ENCODE data around the gene B4GALT5. TPM values are rescaled to one million over a fixed set of nuclear protein-coding genes. Genes with fewer than 3 reads are reported as not detected.

Gene B4GALT5
- total RNA-seq, 1 experiment from 2014 or later: 92.5 TPM

DNA sequence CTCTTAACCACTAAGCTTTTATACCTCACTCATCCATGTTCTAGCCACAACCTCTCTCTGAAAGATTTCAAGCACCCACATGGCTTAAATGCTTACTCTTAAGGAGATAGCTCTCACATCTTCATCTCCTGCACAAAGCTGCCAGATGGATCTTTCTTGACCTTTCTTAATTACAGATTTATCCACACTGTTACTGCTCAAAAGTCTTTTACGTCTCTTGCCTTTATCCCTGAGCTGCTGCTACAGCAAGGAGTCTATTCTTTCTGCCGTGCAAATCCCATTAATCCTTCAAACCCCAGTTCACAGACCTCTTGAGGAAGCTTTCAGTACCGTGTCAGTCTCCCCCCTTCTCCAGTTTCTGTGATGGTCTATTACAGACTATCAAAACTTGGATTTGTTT, 54.6 kb downstream of the B4GALT5 start (continued):
- TF ChIP-seq, protein P1, sequence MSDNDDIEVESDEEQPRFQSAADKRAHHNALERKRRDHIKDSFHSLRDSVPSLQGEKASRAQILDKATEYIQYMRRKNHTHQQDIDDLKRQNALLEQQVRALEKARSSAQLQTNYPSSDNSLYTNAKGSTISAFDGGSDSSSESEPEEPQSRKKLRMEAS (IDR thresholded peaks at IDR 0.05): no peak
- TF ChIP-seq EZH2 (IDR thresholded peaks at IDR 0.05): no peak
- no peak for TF ChIP-seq EGR1 (IDR thresholded peaks at IDR 0.05; ENCODE audit: low read depth)
- TF ChIP-seq SIN3A (IDR thresholded peaks at IDR 0.05; ENCODE audit: low read depth): no peak
- no peak for TF ChIP-seq JUND (IDR thresholded peaks at IDR 0.05)

DNA sequence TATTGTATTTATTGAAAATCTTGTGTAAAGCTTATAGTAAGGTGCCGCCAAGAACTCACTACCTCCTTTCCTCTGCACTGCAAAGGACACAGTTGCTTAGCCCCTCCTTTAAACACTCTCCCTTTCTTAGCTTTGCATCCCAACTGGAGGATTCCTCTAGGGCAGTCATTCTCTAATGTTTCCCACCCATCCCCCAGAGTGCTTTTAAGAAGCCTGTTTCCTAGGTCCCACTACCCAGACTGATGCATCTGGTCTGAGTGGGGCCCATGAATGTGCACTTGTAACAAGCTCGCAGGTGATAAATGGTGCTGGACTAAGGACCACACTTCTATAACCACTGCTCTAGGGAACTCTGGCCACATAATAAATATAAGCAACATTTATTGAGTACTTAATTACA, 55.2 kb downstream of the B4GALT5 start:
- H4K20me1 ChIP-seq (ENCODE audit: insufficient read depth): peaks cover 30% of the 10 kb centered on the region; the same call in 1 of the 2 replicates
- no peak for DNase-seq (ENCODE audit: low read depth, low spot score)
- ChIA-PET RAD21 (ENCODE audit: low non-redundant PET in 1 of 2, low total read pairs in 2 of 2, uncharacterized antibody in 2 of 2, unreplicated experiment in 2 of 2) (no interaction called here), CTCF (no interaction called here), POLR2A (no interaction called here)
- no peak for ATAC-seq
- no peaks in the 10 kb centered on the region for H3K27me3 ChIP-seq (ENCODE audit: insufficient read depth, low read length)
- H3K9ac ChIP-seq (ENCODE audit: low read length): no peak overlapping the region
- H3K79me2 ChIP-seq (ENCODE audit: insufficient read depth, low read length): peaks cover 90% of the 10 kb centered on the region
- no peaks in the 10 kb centered on the region for H3K9me3 ChIP-seq (ENCODE audit: control insufficient read depth in 1 of 2, insufficient read depth in 1 of 2, low read depth in 1 of 2, low read length in 2 of 2)
- H3K4me3 ChIP-seq (replicated peaks in 1 of 2; ENCODE audit: low read depth in 1 of 2, low read length in 2 of 2): no peak overlapping the region
- peaks cover 6 to 8% of the 10 kb centered on the region in 2 experiments; a peak in 1 of 4 replicates for H3K4me1 ChIP-seq (ENCODE audit: control insufficient read depth in 1 of 2, insufficient read depth in 2 of 2, low read length in 2 of 2)
- no peak overlapping the region for H3K27ac ChIP-seq (ENCODE audit: low read depth, low read length)
- peaks cover 22% of the 10 kb centered on the region in 2 experiments for H3K36me3 ChIP-seq (ENCODE audit: control insufficient read depth in 1 of 2, insufficient read depth in 2 of 2, low read length in 2 of 2)
- TF ChIP-seq, protein P2, sequence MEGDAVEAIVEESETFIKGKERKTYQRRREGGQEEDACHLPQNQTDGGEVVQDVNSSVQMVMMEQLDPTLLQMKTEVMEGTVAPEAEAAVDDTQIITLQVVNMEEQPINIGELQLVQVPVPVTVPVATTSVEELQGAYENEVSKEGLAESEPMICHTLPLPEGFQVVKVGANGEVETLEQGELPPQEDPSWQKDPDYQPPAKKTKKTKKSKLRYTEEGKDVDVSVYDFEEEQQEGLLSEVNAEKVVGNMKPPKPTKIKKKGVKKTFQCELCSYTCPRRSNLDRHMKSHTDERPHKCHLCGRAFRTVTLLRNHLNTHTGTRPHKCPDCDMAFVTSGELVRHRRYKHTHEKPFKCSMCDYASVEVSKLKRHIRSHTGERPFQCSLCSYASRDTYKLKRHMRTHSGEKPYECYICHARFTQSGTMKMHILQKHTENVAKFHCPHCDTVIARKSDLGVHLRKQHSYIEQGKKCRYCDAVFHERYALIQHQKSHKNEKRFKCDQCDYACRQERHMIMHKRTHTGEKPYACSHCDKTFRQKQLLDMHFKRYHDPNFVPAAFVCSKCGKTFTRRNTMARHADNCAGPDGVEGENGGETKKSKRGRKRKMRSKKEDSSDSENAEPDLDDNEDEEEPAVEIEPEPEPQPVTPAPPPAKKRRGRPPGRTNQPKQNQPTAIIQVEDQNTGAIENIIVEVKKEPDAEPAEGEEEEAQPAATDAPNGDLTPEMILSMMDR (IDR thresholded peaks at IDR 0.05 in 2 of 3, conservative IDR thresholded peaks at IDR 0.05 in 1 of 3; ENCODE audit: borderline replicate concordance in 1 of 3, insufficient read depth in 1 of 3, low read depth in 2 of 3, low read length in 2 of 3): no peak
- TF ChIP-seq POLR2AphosphoS5 (IDR thresholded peaks at IDR 0.05; ENCODE audit: low read depth, low read length): no peak
- no peak for TF ChIP-seq SRF (IDR thresholded peaks at IDR 0.05; ENCODE audit: low read depth)
- TF ChIP-seq EZH2phosphoT487 (IDR thresholded peaks at IDR 0.05; ENCODE audit: borderline replicate concordance): no peak
- TF ChIP-seq ZNF274 (IDR thresholded peaks at IDR 0.05; ENCODE audit: low read depth, low read length): no peak
- TF ChIP-seq POLR2A (IDR thresholded peaks at IDR 0.05; ENCODE audit: borderline replicate concordance, extremely low read depth, insufficient read depth, insufficient read length): no peak
- no peak for TF ChIP-seq JUND (IDR thresholded peaks at IDR 0.05)
- no peak overlapping the region for H3K4me2 ChIP-seq (ENCODE audit: low read length)
- intact Hi-C loops (cut with micrococcal nuclease): no loop called here
- H3K9me2 ChIP-seq (ENCODE audit: insufficient read depth): no peaks in the 10 kb centered on the region
- H2AFZ ChIP-seq (ENCODE audit: low read depth, low read length, poor library complexity, severe bottlenecking): no peak overlapping the region
- no TSS peak for BruUV-seq (replicated peaks)
